ENCODE data around the gene DIP2B. TPM values are rescaled to one million over a fixed set of nuclear protein-coding genes. Genes with fewer than 3 reads are reported as not detected.

The DIP2B gene
- total RNA-seq, 1 experiment from 2014 or later = 20.0 TPM

DNA sequence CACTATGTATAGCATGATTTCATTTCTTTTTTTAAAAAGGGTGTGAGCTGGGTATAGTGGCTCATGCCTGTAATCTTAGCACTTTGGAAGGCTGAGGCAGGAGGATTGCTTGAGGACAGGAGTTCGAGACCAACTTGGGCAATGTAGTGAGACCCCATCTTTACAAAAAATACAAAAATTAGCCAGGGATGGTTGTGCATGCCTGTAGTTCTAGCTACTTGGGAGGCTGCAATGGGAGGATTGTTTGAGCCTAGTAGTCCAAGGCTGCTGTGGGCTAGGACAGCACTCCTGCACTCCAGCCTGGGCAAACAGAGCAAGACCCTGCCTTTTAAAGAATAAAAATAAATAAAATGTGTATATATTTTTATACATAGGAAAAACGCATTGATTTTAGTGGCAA is 43.0 kb downstream of the DIP2B start:
- Histone ChIP-seq H4K8ac (replicated peaks; ENCODE audit: insufficient read length, low read depth, low read length) (no peak overlapping the region), H3K4ac (ENCODE audit: low read depth, low read length) (no peak overlapping the region), H3K4me1 (ENCODE audit: insufficient read depth, low read length) (no peaks in the 10 kb centered on the region; the same call in 1 of the 2 replicates), H3K4me2 (ENCODE audit: insufficient read depth, insufficient read length, low read length) (no peak overlapping the region), H2BK20ac (ENCODE audit: low read depth, low read length, poor library complexity, severe bottlenecking) (no peak overlapping the region), H3K9ac (ENCODE audit: extremely low read depth, insufficient read length, low read length) (no peak overlapping the region), H4K91ac (ENCODE audit: insufficient read length, low read depth, low read length) (no peak overlapping the region), H2BK120ac (ENCODE audit: low read depth, low read length, poor library complexity, severe bottlenecking) (no peak overlapping the region), H2BK12ac (ENCODE audit: insufficient read length, low read depth, low read length) (no peak overlapping the region), H2BK15ac (ENCODE audit: low read depth, low read length) (no peak overlapping the region), H3K23me2 (ENCODE audit: insufficient read length, low read depth, low read length, poor library complexity, severe bottlenecking) (no peaks in the 10 kb centered on the region), H3K23ac (ENCODE audit: insufficient read length, low read depth, low read length) (no peak overlapping the region), H4K5ac (ENCODE audit: insufficient read length, low read depth, low read length) (no peak overlapping the region), H2BK5ac (ENCODE audit: insufficient read length, low read length) (no peak overlapping the region), H2AFZ (ENCODE audit: low read length) (no peak overlapping the region), H3K79me2 (ENCODE audit: insufficient read depth, low read length) (peaks cover 7% of the 10 kb centered on the region; the same call in 1 of the 2 replicates), H3K18ac (ENCODE audit: insufficient read length, low read depth, low read length) (no peak overlapping the region), H4K20me1 (ENCODE audit: control insufficient read depth, insufficient read depth, insufficient read length) (no peaks in the 10 kb centered on the region), H3K14ac (ENCODE audit: insufficient read depth, low read length) (no peak overlapping the region), H3T11ph (ENCODE audit: low read length) (no peak overlapping the region), H3K79me1 (ENCODE audit: insufficient read depth, low read depth, low read length, poor library complexity, severe bottlenecking) (peaks cover 6% of the 10 kb centered on the region), H3K27ac (ENCODE audit: insufficient read length, low read depth, low read length) (no peak overlapping the region), H3K27me3 (ENCODE audit: insufficient read depth, low read length) (no peaks in the 10 kb centered on the region), H3K56ac (ENCODE audit: insufficient read length, low read depth, low read length) (no peak overlapping the region), H2AK5ac (ENCODE audit: insufficient read length, low read length) (no peak overlapping the region), H3K9me3 (ENCODE audit: control insufficient read depth, low read depth, low read length) (no peaks in the 10 kb centered on the region)
- no peak for TF ChIP-seq CTCF (conservative IDR thresholded peaks at IDR 0.05)
- H3K9me3 Mint-ChIP-seq = no peaks in the 10 kb centered on the region
- DNase-seq = no peak
- no peak overlapping the region for H3K4me3 Mint-ChIP-seq
- WGBS (ENCODE audit: extremely low coverage, insufficient read length, low lambda C conversion rate) = 100% methylated on average over 1 of the region's 2 CpGs
- H3K27me3 Mint-ChIP-seq (ENCODE audit: low read depth) = no peaks in the 10 kb centered on the region
- no peak overlapping the region for H3K27ac Mint-ChIP-seq
- peaks cover 18 to 22% of the 10 kb centered on the region in 2 experiments for H3K4me1 Mint-ChIP-seq
- H3K36me3 Mint-ChIP-seq (ENCODE audit: insufficient read depth in 1 of 3, low read depth in 3 of 3) = no peaks in the 10 kb centered on the region

Data from H9 (cell line).